HEK293 (cell line): Measurements from ENCODE around the gene NAGPA.

ENCODE experiments used
- CTCF ChIA-PET: fragments of 350-600 bp; formaldehyde crosslinking; extraction: SDS; loops from one replicate; lab custom pipeline; 2021; ENCODE audit warnings: antibody characterized with exemption; lab: Yijun Ruan, JAX
- POLR2A ChIA-PET: fragments of 300-600 bp; formaldehyde crosslinking; extraction: SDS; loops from one replicate; lab custom pipeline; 2020; ENCODE audit warnings: antibody characterized with exemption, inconsistent platforms; lab: Yijun Ruan, JAX
- H3K27ac ChIP-seq: fragments of 200-500 bp; sonication (Bioruptor generic); 2 replicates; pipeline ENCODE4 v1.5.1; 2014; ENCODE audit warnings: low read depth, low read length, control low read depth, inconsistent platforms; ENCODE audit errors: extremely low read depth
- H3K36me3 ChIP-seq, 2 experiments: fragments of 200-500 bp in 1 of 2; sonication (Bioruptor generic) in 1 of 2; 1 replicate in 1 of 2; 2 replicates in 1 of 2; pipeline ENCODE4 v1.5.1; 2014 to 2017; ENCODE audit warnings: inconsistent platforms in 2 of 2, low read length in 2 of 2; ENCODE audit not compliant: control insufficient read depth in 2 of 2, insufficient read depth in 1 of 2
- H3K4me1 ChIP-seq: fragments of 200-500 bp; sonication (Bioruptor generic); 2 replicates; pipeline ENCODE4 v1.5.1; 2014; ENCODE audit warnings: mild to moderate bottlenecking, low read length, inconsistent platforms; ENCODE audit not compliant: control insufficient read depth, insufficient read depth
- H3K4me3 ChIP-seq: 2 replicates; pipeline ENCODE4 v1.5.1; 2011; ENCODE audit warnings: low read depth, mild to moderate bottlenecking, control low read depth, low read length, moderate library complexity
- H3K9me3 ChIP-seq: fragments of 200-500 bp; sonication (Bioruptor generic); 2 replicates; pipeline ENCODE4 v1.5.1; 2014; ENCODE audit warnings: low read depth, low read length, inconsistent platforms; ENCODE audit not compliant: control insufficient read depth, insufficient read depth
- CTCF ChIP-seq: fragments of 450-650 bp; formaldehyde crosslinking; IDR thresholded peaks from 2 replicates; pipeline ENCODE4 v1.5.1; 2016; ENCODE audit warnings: missing biosample characterization, missing genetic modification characterization
- GLI4 ChIP-seq: fragments of 450-650 bp; formaldehyde crosslinking; IDR thresholded peaks from 2 replicates; pipeline ENCODE4 v1.5.1; 2016; ENCODE audit warnings: missing biosample characterization, missing genetic modification characterization
- KLF9 ChIP-seq: fragments of 450-650 bp; formaldehyde crosslinking; IDR thresholded peaks from 2 replicates; pipeline ENCODE4 v1.5.1; 2016; ENCODE audit warnings: missing biosample characterization, missing genetic modification characterization, low read depth
- OVOL3 ChIP-seq: fragments of 450-650 bp; formaldehyde crosslinking; IDR thresholded peaks from 2 replicates; pipeline ENCODE4 v1.5.1; 2016; ENCODE audit warnings: missing biosample characterization, missing genetic modification characterization
- SP7 ChIP-seq: fragments of 450-650 bp; formaldehyde crosslinking; IDR thresholded peaks from 2 replicates; pipeline ENCODE4 v1.5.1; 2016; ENCODE audit warnings: missing biosample characterization, missing genetic modification characterization
- ZBTB1 ChIP-seq: fragments of 450-650 bp; formaldehyde crosslinking; IDR thresholded peaks from 2 replicates; pipeline ENCODE4 v1.5.1; 2016; ENCODE audit warnings: missing biosample characterization, missing genetic modification characterization
- ZBTB48 ChIP-seq: fragments of 450-650 bp; formaldehyde crosslinking; IDR thresholded peaks from 2 replicates; pipeline ENCODE4 v1.5.1; 2016; ENCODE audit warnings: missing biosample characterization, missing genetic modification characterization
- ZIC2 ChIP-seq: fragments of 450-650 bp; formaldehyde crosslinking; IDR thresholded peaks from 2 replicates; pipeline ENCODE4 v1.5.1; 2016; ENCODE audit warnings: missing biosample characterization, missing genetic modification characterization
- ZNF18 ChIP-seq: fragments of 450-650 bp; formaldehyde crosslinking; IDR thresholded peaks from 2 replicates; pipeline ENCODE4 v1.5.1; 2016; ENCODE audit warnings: missing biosample characterization, missing genetic modification characterization
- ZNF2 ChIP-seq: fragments of 450-650 bp; formaldehyde crosslinking; IDR thresholded peaks from 2 replicates; pipeline ENCODE4 v1.5.1; 2016; ENCODE audit warnings: missing biosample characterization, missing genetic modification characterization
- ZNF274 ChIP-seq, 2 experiments: fragments of 200-500 bp in 1 of 2; fragments of 450-650 bp in 1 of 2; sonication (Bioruptor generic) in 1 of 2; formaldehyde crosslinking in 1 of 2; IDR thresholded peaks; 2 replicates each; pipeline versions ENCODE4 v1.5.1 to v1.6.1; 2014 to 2016; ENCODE audit warnings: borderline replicate concordance in 1 of 2, inconsistent platforms in 1 of 2, low read length in 1 of 2, missing biosample characterization in 1 of 2, missing genetic modification characterization in 1 of 2
- ZNF280C ChIP-seq: fragments of 450-650 bp; formaldehyde crosslinking; IDR thresholded peaks from 2 replicates; pipeline ENCODE4 v1.5.1; 2016; ENCODE audit warnings: missing biosample characterization, missing genetic modification characterization
- ZNF280D ChIP-seq: fragments of 450-650 bp; formaldehyde crosslinking; IDR thresholded peaks from 2 replicates; pipeline ENCODE4 v1.5.1; 2016; ENCODE audit warnings: missing biosample characterization, missing genetic modification characterization
- ZNF426 ChIP-seq: fragments of 450-650 bp; formaldehyde crosslinking; IDR thresholded peaks from 2 replicates; pipeline ENCODE4 v1.5.1; 2017; ENCODE audit warnings: missing biosample characterization, missing genetic modification characterization, mild to moderate bottlenecking, inconsistent platforms, moderate library complexity
- ZNF561 ChIP-seq: fragments of 450-650 bp; IDR thresholded peaks from 2 replicates; pipeline ENCODE4 v1.5.1; 2018; ENCODE audit warnings: missing biosample characterization, missing genetic modification characterization, borderline replicate concordance
- ZNF580 ChIP-seq: fragments of 450-650 bp; formaldehyde crosslinking; IDR thresholded peaks from 2 replicates; pipeline ENCODE4 v1.5.1; 2016; ENCODE audit warnings: missing biosample characterization, missing genetic modification characterization
- ZNF600 ChIP-seq: fragments of 450-650 bp; formaldehyde crosslinking; IDR thresholded peaks from 2 replicates; pipeline ENCODE4 v1.5.1; 2016; ENCODE audit warnings: missing biosample characterization, missing genetic modification characterization
- ZNF654 ChIP-seq: fragments of 450-650 bp; formaldehyde crosslinking; IDR thresholded peaks from 2 replicates; pipeline ENCODE4 v1.5.1; 2016; ENCODE audit warnings: low read depth, missing biosample characterization, missing genetic modification characterization
- ZNF692 ChIP-seq: fragments of 450-650 bp; formaldehyde crosslinking; IDR thresholded peaks from 2 replicates; pipeline ENCODE4 v1.5.1; 2016; ENCODE audit warnings: missing biosample characterization, missing genetic modification characterization
- ZNF707 ChIP-seq: fragments of 450-650 bp; formaldehyde crosslinking; IDR thresholded peaks from 2 replicates; pipeline ENCODE4 v1.5.1; 2016; ENCODE audit warnings: missing biosample characterization, missing genetic modification characterization
- ZNF776 ChIP-seq: fragments of 450-650 bp; formaldehyde crosslinking; IDR thresholded peaks from 2 replicates; pipeline ENCODE4 v1.5.0; 2017; ENCODE audit warnings: missing biosample characterization, missing genetic modification characterization, borderline replicate concordance
- ZNF830 ChIP-seq: fragments of 450-650 bp; IDR thresholded peaks from 2 replicates; pipeline ENCODE4 v1.5.0; 2018; ENCODE audit warnings: missing biosample characterization, missing genetic modification characterization, low read depth, mild to moderate bottlenecking, moderate library complexity
- ZSCAN16 ChIP-seq: fragments of 450-650 bp; formaldehyde crosslinking; IDR thresholded peaks from 2 replicates; pipeline ENCODE4 v1.5.1; 2016; ENCODE audit warnings: missing biosample characterization, missing genetic modification characterization
- ZSCAN23 ChIP-seq: fragments of 450-650 bp; formaldehyde crosslinking; IDR thresholded peaks from 2 replicates; pipeline ENCODE4 v1.5.1; 2016; ENCODE audit warnings: missing biosample characterization, missing genetic modification characterization
- ZXDB ChIP-seq: fragments of 450-650 bp; formaldehyde crosslinking; IDR thresholded peaks from 2 replicates; pipeline ENCODE4 v1.5.1; 2016; ENCODE audit warnings: missing biosample characterization, missing genetic modification characterization

Gene NAGPA

GRCh38 chr16:5064915-5065314, 31.2 kb upstream of the NAGPA start (continued):
- peak; percentile 47; the same call in 1 of the 2 replicates for TF ChIP-seq ZNF692 (tag by site-specific recombination)
- TF ChIP-seq ZNF776 = no peak
- no peak for TF ChIP-seq ZNF2
- no peak for TF ChIP-seq GLI4 (tag by site-specific recombination)
- TF ChIP-seq ZBTB1 (tag by site-specific recombination) = no peak
- no peak for TF ChIP-seq OVOL3
- no peak for TF ChIP-seq ZNF707 (tag by site-specific recombination)
- TF ChIP-seq ZBTB48 (tag by site-specific recombination) = peak; percentile 63; the same call in 1 of the 2 replicates

GRCh38 chr16:5062790-5063765, 29.3 kb upstream of the NAGPA start:
- CTCF ChIA-PET = interaction anchor here (0.7 to 0.9 kb wide), 2 partner anchors 8 to 70 kb away, joined by 3 to 5 read pairs; partner anchors contain the start of gene ALG1
- TF ChIP-seq ZSCAN16 (no peak), ZNF18 (tag by site-specific recombination) (peak; percentile 73), ZNF600 (tag by site-specific recombination) (no peak), CTCF (peak; percentile 31; the same call in 1 of the 2 replicates), ZIC2 (tag by site-specific recombination) (0 out of 2 replicates have a peak, but pooled peaks have one; percentile 11), SP7 (tag by site-specific recombination) (no peak), ZNF580 (tag by site-specific recombination) (0 out of 2 replicates have a peak, but pooled peaks have one; percentile 27), ZNF280D (tag by site-specific recombination) (no peak), ZNF280C (tag by site-specific recombination) (no peak), ZXDB (tag by site-specific recombination) (no peak), ZNF830 (tag by site-specific recombination) (no peak), ZNF561 (tag by site-specific recombination) (no peak), ZNF274 (IDR thresholded peaks at IDR 0.05; ENCODE audit: low read length) (no peak), ZNF274 (tag by site-specific recombination; IDR thresholded peaks at IDR 0.05; ENCODE audit: borderline replicate concordance) (no peak), KLF9 (tag by site-specific recombination) (no peak), ZNF426 (no peak), ZSCAN23 (tag by site-specific recombination) (no peak), ZBTB1 (tag by site-specific recombination) (no peak), ZNF654 (tag by site-specific recombination) (peak; percentile 14; the same call in 1 of the 2 replicates)

More at GRCh38 chr16:5062790-5063765, 29.3 kb upstream of the NAGPA start:
- POLR2A ChIA-PET = no interaction called here
- H3K9me3 ChIP-seq = no peaks in the 10 kb centered on the region
- peaks cover 14% of the 10 kb centered on the region for H3K4me1 ChIP-seq
- no peaks in the 10 kb centered on the region for H3K36me3 ChIP-seq
- no peak overlapping the region for H3K27ac ChIP-seq
- no peak overlapping the region for H3K4me3 ChIP-seq
